HG03175 (cell line): ENCODE data around the gene FAM193A.
"Not testable (repeated sequence)": the region's sequence is repeated elsewhere in the genome, so short reads cannot be mapped to it uniquely, and the experiment has no call there.

Experiments
- ATAC-seq: cut with Tn5 transposase; IDR thresholded peaks from one replicate; pipeline ENCODE4 v1.9.1; 2021; ENCODE audit warnings: mild to moderate bottlenecking, moderate library complexity; ENCODE audit not compliant: unreplicated experiment

The FAM193A gene

DNA sequence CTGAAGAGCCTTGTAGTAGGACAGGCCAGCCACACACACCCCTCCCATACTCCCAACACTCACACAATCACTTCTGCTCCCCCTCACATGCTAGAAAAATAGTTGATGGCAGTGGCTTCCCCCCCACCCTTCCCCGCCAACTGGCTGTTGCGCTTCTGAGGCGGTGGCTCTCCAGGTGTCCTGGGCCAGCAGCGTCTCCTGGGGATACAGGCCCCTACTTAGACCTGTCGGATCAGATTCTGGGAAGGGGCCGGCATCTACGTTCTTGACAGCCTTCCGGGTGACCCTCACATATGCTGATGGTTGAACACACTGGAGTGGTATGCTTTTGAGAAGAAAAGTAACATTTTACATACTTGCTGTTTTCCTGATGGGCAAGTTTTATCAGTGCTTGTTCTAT is 179.8 kb downstream of the FAM193A start:
- no peak for ATAC-seq

DNA sequence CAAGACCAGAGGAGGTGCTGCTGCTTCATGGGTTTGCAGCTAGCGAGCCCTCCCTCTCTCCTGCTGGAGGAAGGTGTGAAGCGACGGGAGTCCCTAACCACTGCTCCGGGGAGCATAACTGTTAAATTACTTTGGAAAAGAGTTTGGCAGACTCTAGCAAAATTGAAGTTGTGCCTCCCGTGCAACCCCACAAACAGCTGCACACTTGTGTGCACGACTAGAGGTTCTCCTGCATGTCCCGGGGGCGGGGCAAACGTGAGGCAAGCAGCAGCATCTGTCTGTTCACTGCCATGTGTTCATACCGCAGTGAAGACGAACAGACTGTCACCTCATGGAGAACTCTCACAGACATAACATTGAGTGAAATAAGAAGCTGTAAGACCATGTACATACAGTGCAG is 185.1 kb downstream of the FAM193A start:
- no peak for ATAC-seq

DNA sequence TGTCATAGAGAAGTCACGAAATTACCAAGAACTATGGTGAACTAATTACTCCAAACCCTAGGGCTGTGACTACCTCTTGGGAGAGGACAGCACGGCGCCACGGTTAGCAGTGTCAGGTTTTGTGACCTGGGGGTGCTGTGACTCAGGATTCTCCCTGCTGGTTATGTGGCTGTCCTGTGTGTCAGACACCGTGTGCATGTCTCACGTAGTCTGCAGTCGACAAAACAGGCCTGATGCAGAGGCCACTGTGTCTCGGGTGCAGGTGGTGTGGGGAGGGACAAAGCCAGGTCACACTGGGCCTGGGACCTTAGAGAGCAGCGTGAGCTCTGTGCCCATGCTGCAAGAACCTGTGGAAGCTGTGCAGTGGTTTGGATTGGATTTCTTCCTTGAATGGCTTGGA is 185.6 kb downstream of the FAM193A start:
- no peak for ATAC-seq

DNA sequence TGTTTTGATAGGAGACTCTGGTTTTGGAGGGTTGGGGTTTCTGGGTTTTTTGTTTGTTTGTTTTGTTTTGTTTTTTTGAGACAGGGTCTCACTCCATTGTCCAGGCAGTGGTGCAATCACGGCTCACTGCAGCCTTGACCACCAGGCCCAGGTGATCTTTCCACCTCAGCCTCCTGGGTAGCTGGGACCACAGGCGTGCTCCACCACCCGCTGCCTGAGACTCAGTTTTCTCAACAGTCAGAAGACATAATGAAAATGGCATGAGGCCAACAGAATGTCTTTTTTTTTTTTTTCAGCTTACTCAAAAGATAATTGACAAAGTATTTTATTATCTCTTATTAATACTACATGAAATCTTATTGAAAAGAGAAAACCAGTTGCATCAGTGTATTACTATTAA is 187.3 kb downstream of the FAM193A start:
- ATAC-seq: no peak

DNA sequence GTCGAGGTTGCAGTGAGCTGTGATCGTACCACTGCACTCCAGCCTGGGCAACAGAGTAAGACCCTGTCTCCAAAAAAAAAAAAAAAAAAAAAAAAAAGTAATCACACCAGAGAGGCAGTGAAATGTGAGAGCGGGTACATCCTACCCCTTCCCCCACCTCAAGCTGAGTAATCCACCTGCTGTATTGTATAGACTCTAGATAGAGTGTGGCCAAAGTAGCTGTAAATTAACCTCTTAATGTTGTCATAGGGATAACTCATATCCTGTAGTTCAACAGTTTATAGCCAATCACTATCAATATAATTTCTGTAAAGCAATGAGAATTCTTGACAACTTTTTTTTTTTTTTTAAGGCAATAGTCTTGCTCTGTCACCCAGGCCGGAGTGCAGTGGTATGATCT is 188.9 kb downstream of the FAM193A start:
- no peak for ATAC-seq

DNA sequence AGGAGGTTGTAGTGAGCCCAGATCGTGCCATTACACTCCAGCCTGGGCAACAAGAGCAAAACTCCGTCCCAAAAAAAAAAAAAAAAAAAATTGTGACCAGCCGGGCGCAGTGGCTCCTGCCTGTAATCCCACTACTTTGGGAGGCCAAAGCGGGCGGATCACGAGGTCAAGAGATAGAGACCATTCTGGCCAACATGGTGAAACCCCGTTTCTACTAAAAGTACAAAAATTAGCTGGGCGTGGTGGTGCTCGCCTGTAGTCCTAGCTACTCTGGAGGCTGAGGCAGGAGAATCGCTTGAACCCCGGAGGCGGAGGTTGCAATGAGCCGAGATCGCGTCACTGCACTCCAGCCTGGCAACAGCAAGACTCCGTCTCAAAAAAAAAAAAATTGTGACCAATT is 190.4 kb downstream of the FAM193A start:
- not testable (repeated sequence) for ATAC-seq

DNA sequence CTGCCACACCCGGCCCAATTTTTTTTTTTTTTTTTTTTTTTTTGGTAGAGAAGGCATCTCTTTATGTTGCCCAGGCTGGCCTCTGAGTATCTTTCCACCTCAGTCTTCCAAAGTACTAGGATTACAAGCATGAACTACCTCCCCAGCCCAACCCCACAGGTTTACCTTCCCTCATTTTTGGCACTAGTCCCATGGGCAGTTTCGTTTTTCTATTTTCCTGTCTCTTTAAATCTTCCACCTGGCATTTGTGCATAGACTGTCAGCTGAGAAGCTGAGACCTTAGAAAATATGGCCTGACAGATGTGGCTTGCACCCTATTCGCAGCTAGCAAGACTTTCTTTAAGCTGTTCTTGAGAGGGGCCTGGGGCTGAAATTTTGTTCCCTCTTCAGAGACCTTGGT is 191.8 kb downstream of the FAM193A start:
- no peak for ATAC-seq

DNA sequence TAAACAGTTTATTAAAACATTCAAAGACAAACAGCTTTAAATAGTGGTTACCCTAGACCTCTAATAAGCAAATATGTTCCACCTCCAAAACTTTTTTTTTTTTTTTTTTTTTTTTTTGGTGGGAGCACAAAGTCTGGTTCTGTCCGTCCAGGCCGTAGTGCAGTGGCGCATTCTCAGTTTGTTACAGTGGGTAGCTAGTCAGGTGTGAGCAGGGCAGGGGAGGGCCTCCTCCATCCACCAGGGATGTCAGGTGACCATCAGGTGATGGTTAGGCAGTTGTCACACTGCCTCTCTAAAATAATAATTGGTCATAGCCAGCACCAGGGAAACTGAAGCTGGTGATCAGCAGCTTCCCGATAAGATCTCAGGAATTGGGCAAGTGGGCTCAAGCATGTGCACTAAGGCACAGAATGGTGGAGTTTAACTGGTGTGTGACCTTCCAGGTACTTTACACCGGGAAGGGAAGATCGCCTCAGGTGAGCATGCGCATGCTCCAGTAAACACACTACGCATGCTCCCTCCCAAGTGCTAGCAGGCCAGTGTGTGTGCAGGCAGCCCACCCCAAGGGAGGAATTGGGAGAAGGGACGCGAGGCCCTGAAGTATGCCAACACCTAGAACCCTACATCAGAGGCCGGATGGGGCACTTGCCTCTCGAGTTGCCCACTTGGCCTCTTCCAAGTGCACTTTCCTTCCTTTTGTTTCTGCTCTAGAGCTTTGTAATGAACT is 192.5 kb downstream of the FAM193A start:
- no peak for ATAC-seq

DNA sequence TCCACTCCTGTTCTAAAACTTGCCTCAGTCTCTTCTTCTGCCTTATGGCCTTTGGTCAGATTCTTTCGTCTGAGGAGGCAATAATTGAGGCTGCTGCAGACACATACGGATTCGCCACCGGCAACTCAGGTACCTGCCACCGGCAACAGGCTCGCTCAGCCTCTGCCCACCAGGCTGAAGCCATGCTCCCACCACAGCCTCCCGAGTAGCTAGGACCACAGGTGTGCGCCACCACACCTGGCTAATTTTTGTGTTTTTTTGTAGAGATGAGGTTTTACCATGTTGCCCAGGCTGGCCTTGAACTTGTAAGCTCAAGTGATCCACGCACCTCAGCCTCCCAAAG is 193.1 kb downstream of the FAM193A start:
- ATAC-seq: no peak

DNA sequence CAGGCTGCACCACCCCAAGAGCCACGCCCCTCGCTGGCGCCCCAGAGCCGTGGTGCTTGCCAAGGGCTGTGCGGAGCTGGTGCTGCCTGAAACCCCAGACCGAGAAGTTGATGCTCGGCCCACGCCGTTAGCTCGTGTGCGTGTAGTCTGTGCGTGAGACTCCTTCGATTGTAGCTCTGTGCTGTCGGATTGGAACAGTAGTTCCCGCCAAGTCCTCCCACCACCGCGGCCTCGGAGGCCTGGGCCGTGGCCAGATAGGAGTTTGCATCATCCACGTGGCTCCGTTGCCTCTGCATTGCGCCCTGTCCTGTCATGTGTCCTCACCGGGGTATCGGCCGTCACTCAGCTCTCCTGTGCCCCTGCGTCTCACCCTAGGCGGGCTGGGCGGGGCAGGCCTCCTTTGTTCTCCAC is 195.5 kb downstream of the FAM193A start:
- no peak for ATAC-seq

DNA sequence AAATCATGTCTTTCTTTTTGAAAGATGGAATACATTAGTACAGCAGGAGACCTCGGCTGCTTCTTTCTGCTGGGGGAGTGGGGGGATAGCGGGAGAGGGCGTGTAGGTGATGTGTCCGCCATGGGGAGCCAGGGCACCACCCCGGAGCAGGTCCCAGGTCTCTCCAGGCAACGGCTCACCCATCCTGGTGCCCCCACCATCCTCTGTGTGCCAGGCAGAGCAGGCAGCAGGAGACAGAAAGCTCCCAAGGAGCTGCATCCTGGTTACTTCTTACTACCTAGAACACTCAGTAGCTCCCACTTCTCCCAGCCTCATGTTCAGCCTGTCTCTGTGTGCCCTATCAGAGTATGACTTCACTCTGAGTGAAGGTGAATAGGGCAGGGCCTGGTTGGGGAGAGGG is 196.1 kb downstream of the FAM193A start:
- ATAC-seq: no peak

DNA sequence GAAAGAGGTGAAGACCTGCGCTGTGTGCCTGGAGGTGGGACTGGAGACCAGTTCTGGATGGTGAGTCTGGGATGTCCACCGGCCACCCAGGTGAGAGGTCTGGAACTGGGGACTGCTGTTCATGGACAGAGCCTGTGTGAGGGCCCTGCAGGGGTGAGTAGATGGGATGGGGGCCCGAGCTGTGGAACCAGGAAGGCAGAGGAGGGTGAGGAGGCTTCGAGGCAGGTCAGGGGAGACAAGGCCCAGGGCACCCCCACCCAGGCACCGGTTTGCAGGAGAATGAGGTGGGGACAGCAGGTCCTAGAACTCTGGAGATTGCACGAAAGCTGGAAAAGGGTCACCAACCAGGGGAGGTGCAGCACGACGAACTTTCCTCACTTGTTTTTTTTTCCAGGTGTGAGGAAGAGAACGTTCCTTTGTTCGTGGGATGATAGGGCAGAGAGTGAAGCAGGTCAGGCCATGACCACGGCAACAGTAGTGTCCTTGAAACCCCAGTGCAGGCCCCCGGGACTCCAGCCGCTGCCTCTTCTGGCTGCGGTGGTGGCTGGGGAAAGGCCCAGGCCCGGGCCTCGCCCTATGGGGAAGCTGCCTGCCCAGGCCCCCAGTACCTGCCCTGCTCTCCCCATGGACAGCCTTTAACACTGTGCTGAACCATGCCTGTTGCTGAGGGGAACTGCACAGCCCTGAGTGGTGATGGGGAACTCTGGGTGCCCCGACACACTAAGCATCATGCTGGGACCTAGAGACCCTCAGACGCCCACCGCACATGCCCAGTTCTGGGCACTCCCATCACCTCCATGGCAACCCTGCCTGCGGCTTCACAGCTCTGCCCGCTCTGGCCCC is 196.8 kb downstream of the FAM193A start:
- ATAC-seq: no peak

DNA sequence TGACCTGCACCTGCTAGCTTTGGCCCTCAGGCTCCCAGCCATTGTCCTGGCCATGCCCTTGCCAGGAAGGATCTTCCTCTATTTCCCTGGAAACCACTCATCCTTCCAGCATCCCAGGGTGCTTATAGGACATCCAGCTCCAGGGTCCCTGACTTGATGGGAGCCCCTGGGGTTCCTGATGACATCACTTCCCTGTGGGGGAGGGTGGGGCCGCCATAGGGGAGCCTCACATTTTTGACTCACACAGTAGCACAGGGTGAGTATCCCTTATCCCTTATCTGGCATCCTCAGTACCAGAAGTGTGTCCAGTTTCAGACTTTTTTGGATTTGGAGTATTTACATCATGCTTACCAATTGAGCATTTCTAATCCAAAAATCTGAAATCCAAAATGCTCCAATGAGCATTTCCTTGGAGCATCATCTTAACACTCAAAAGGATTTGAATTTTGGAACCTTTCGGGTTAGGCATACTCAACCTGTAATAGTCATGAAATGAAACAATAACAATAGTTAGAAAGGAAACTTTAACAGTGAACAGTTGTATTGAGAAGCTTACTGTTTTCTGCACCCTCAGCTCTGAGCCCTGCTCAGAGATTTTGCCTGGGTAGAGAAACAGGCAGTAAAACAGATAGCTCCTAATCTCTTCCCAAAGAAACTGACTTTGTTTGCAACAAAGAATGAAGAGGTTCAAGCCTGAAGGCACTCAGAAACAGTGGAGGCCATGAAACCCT is 197.6 kb downstream of the FAM193A start:
- ATAC-seq: no peak

DNA sequence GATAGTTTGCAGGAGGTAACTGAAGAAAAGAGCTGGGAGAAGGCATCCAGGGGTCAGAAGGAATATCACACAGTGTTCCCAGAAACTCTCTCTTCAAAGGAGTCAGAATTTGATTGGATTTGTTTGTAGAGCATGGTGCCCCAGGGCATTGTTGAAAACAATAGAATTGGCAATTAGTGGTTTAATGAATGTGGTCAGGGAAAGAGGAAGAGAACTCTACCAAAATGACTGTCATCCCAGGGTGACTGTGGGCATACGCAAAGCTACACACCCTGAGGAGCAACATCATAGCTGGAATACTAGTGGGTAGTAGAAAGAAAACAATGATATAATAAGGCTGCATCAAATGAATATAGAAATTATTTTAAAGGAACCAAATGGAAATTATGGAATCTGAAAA is 198.2 kb downstream of the FAM193A start:
- no peak for ATAC-seq

DNA sequence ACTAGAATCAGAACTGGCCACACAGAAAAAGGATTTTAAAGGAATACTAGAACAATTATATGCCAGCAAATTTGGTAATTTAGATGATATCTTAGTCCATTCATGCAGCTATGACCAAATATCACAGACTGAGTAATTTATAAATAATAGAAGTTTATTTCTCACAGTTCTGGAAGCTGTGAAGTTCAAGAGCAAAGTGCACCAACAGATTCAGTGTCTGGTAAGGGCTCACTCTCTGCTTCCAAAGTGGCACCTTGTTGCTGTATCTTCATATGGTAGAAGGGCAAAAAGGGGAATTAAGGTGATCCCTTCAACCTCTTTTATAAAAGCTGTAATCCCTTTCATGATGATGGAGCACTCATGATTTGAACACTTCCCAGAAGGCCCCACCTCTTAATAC is 199.4 kb downstream of the FAM193A start:
- ATAC-seq: no peak

DNA sequence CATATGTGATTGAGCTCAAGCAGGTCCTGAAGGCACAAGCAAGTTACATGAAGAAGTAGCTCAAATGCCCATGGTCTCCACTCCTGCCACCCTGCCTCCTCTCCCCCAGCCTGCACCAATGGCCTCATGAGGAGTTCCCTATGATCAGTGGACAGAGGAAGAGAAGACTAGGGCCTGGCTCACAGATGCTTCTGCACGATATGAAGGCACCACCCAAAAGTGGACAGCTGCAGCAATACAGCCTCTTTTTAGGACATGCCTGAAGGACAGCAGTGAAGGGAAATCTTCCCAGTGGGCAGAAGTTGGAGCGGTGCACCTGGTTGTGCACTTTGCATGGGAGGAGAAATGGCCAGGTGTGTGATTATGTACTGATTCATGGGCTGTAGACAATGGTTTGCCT is 201.8 kb downstream of the FAM193A start:
- ATAC-seq: not testable (repeated sequence)

DNA sequence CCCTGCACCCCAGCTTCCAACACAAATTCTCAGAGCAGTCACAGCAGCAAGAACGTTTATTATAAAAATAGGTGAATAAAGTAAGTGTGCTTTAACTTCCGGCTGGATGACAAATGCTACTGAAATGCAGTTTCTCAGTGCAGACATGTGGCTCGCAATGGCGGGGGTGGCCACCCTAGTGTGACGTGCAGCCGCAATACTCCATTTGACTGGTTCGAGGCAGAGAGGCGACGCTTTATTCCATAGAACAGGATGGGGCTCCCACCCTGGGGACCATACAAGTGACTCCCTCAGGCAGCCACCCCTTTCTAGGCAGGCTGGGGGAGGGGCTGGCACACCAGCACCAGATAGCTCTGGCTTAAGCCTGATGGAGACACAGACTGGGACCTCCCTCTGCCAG is 205.2 kb downstream of the FAM193A start:
- no peak for ATAC-seq

DNA sequence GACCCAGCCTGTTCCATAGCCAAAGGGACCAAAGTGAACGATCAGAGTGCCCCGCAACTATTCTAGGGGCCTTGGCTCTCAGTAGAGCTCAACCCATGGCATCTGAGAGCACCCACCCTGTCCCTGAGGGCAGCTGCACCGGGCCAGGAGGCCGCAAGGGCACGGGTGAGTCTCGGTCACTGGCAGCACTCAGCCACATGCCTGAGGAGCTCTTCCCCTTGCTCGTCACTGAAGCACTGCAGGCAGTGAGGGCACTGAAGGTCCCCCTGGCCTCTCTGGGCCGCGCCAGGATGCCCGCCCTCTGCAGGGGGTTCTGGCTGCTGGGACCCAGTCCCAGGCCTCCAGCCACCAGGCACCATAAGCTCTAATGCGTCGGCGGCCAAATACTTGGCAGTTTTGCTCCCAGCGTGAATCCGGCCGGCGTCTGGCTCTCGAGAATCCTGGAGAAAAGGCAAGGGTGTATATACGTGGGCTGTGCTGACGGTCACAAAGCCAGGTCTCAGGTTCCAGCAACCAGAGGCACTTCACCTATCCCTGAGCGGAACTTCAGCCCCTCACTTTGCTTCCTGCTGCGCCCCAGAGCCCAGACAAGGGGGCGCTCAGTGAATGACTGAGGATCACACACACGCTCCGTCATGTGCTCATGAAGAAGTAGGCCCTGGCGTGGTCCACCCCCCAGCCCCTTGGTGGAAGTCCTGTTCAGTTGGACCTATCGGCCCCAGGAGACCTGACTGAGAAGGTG is 205.8 kb downstream of the FAM193A start:
- ATAC-seq: no peak

DNA sequence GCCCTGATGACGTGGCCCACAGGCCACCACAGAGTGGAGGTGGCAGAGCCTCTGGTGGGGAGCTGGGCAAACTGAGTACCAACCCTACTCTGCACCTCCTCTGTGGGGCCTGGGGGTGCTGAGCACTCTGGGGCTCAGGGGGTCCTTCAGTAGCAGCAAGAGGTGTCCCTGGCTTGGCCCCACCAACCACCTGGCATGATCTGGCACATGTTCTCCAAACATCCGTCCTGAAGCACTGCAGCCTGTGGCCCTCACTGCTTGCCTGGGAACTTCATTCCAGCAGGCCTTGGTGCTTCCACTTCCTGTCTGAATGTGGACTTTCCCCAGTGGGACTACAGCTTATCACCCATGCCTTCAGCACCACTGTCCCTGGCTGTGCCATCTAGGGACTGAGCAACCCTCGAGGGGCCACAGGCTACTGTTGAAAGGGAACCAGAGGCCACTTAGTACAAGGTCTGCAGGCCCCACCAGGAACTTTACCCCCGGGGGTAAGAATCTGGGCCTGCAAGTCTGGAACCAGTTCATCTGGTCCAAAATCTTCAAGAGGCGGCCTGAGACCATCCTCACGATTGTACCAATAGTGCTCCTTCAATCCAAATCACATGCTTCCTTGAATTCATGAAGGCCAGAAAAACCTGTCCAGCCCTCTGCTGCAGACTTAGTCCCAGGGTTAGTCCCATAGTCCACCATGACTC is 206.5 kb downstream of the FAM193A start:
- ATAC-seq: no peak
